ENCODE results near the gene LRMDA.

- TF ChIP-seq POLR2AphosphoS5 (IDR thresholded peaks at IDR 0.05; ENCODE audit: low read depth, low read length) (no peak), SP1 (IDR thresholded peaks at IDR 0.05; ENCODE audit: low read depth) (no peak), CTCF (IDR thresholded peaks at IDR 0.05 in 2 of 3, conservative IDR thresholded peaks at IDR 0.05 in 1 of 3; ENCODE audit: borderline replicate concordance in 1 of 3, insufficient read depth in 1 of 3, low read depth in 2 of 3, low read length in 2 of 3) (no peak), ATF3 (IDR thresholded peaks at IDR 0.05) (no peak), EZH2 (IDR thresholded peaks at IDR 0.05) (no peak), POLR2A (IDR thresholded peaks at IDR 0.05; ENCODE audit: borderline replicate concordance, extremely low read depth, insufficient read depth, insufficient read length) (no peak), JUND (IDR thresholded peaks at IDR 0.05) (no peak), FOSL1 (IDR thresholded peaks at IDR 0.05; ENCODE audit: low read depth) (no peak), CBX3 (IDR thresholded peaks at IDR 0.05; ENCODE audit: low read depth) (no peak)
Measured at GRCh38 chr10:76375761-76376160, 944.3 kb downstream of the LRMDA start.

Measured in HCT116 (cell line).